Measurements from ENCODE around the gene ACVR1C. TPM values are rescaled to one million over a fixed set of nuclear protein-coding genes. Genes with fewer than 3 reads are reported as not detected.

ACVR1C gene
- total RNA-seq, 1 experiment from 2014 or later: not detected

DNA sequence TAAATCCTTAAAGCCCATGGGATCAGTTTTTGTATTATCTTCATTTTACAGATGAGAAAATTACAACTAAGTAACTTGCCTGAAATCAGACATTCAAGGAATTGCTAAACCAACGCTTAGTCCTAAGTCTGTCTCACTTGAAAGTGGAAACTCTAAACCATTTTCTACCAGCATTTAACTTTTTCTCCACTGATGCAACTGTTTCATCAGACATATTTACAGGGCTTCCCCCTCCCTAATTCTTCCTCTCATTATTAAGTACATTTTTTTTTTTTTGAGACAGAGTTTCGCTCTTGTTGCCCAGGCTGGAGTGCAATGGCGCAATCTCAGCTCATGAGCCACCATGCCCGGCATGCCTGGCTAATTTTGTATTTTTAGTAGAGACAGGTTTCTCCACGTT, 88.6 kb downstream of the ACVR1C start:
- no TSS peak for BruUV-seq (replicated peaks)
- H3K27ac ChIP-seq (ENCODE audit: low read length): no peak overlapping the region
- in situ Hi-C loops (cut with HindIII; ENCODE audit: low pct_unique_long_range_greater_than_20kb, low sequenced_read_pairs): no loop called here

DNA sequence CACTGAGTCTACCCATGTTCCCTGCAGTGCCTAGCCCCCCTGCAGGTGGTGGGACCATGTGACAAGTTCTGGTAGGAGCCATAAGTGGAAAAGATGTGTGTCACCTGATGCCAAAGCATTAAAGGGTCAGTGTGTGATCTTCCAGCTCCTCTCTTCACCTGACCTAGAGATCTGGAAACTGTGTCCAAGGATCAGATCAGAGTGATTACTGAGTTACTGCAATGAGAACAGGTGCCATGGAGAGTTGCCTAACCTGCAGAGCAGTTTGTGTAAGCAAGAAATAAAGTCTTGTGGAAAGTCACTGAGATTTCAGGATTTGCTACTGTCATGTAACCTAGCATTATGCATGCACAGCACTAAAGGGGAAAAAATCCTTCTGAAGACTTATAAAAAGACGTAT, 90.6 kb downstream of the ACVR1C start:
- Histone ChIP-seq H3K4me3 (ENCODE audit: low read depth in 2 of 2, low read length in 2 of 2) (no peak overlapping the region), H3K36me3 (ENCODE audit: control insufficient read depth, insufficient read depth, low read length) (no peaks in the 10 kb centered on the region; the same call in 1 of the 2 replicates), H3K4me1 (ENCODE audit: control insufficient read depth, insufficient read depth, low read length) (no peaks in the 10 kb centered on the region), H3K27ac (ENCODE audit: low read length) (no peak overlapping the region), H3K9me3 (ENCODE audit: control insufficient read depth, insufficient read depth, low read depth, low read length) (no peaks in the 10 kb centered on the region), H3K27me3 (ENCODE audit: control insufficient read depth, insufficient read depth, low read length) (no peaks in the 10 kb centered on the region)
- POLR2A ChIA-PET: no interaction called here
- intact Hi-C loops (cut with micrococcal nuclease; ENCODE audit: unreplicated experiment) (no loop called here), in situ Hi-C loops (cut with HindIII; ENCODE audit: low pct_unique_long_range_greater_than_20kb, low sequenced_read_pairs) (no loop called here)
- TF ChIP-seq, protein P1, sequence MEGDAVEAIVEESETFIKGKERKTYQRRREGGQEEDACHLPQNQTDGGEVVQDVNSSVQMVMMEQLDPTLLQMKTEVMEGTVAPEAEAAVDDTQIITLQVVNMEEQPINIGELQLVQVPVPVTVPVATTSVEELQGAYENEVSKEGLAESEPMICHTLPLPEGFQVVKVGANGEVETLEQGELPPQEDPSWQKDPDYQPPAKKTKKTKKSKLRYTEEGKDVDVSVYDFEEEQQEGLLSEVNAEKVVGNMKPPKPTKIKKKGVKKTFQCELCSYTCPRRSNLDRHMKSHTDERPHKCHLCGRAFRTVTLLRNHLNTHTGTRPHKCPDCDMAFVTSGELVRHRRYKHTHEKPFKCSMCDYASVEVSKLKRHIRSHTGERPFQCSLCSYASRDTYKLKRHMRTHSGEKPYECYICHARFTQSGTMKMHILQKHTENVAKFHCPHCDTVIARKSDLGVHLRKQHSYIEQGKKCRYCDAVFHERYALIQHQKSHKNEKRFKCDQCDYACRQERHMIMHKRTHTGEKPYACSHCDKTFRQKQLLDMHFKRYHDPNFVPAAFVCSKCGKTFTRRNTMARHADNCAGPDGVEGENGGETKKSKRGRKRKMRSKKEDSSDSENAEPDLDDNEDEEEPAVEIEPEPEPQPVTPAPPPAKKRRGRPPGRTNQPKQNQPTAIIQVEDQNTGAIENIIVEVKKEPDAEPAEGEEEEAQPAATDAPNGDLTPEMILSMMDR (IDR thresholded peaks at IDR 0.05): no peak
- TF ChIP-seq, protein P2, sequence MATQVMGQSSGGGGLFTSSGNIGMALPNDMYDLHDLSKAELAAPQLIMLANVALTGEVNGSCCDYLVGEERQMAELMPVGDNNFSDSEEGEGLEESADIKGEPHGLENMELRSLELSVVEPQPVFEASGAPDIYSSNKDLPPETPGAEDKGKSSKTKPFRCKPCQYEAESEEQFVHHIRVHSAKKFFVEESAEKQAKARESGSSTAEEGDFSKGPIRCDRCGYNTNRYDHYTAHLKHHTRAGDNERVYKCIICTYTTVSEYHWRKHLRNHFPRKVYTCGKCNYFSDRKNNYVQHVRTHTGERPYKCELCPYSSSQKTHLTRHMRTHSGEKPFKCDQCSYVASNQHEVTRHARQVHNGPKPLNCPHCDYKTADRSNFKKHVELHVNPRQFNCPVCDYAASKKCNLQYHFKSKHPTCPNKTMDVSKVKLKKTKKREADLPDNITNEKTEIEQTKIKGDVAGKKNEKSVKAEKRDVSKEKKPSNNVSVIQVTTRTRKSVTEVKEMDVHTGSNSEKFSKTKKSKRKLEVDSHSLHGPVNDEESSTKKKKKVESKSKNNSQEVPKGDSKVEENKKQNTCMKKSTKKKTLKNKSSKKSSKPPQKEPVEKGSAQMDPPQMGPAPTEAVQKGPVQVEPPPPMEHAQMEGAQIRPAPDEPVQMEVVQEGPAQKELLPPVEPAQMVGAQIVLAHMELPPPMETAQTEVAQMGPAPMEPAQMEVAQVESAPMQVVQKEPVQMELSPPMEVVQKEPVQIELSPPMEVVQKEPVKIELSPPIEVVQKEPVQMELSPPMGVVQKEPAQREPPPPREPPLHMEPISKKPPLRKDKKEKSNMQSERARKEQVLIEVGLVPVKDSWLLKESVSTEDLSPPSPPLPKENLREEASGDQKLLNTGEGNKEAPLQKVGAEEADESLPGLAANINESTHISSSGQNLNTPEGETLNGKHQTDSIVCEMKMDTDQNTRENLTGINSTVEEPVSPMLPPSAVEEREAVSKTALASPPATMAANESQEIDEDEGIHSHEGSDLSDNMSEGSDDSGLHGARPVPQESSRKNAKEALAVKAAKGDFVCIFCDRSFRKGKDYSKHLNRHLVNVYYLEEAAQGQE (IDR thresholded peaks at IDR 0.05; ENCODE audit: insufficient read depth in 1 of 2, low read depth in 2 of 2, low read length in 1 of 2): no peak
- TF ChIP-seq TCF7L2 (IDR thresholded peaks at IDR 0.05; ENCODE audit: low read depth, low read length): no peak
- DNase-seq (ENCODE audit: low read depth, low spot score) (no peak), ATAC-seq (no peak)
- CTCF ChIA-PET: no interaction called here
- no TSS peak for BruUV-seq (replicated peaks)

More for the DNA sequence above, 88.6 kb downstream of the ACVR1C start:
- intact Hi-C loops (cut with micrococcal nuclease; ENCODE audit: unreplicated experiment): no loop called here
- Histone ChIP-seq H3K4me1 (ENCODE audit: control insufficient read depth, insufficient read depth, low read length) (no peaks in the 10 kb centered on the region), H3K4me3 (ENCODE audit: low read depth in 2 of 2, low read length in 2 of 2) (no peak overlapping the region), H3K36me3 (ENCODE audit: control insufficient read depth, insufficient read depth, low read length) (no peaks in the 10 kb centered on the region; the same call in 1 of the 2 replicates), H3K27me3 (ENCODE audit: control insufficient read depth, insufficient read depth, low read length) (no peaks in the 10 kb centered on the region), H3K9me3 (ENCODE audit: control insufficient read depth, insufficient read depth, low read depth, low read length) (no peaks in the 10 kb centered on the region)
- POLR2A ChIA-PET: no interaction called here
- CTCF ChIA-PET: no interaction called here
- TF ChIP-seq TCF7L2 (IDR thresholded peaks at IDR 0.05; ENCODE audit: low read depth, low read length): no peak
- TF ChIP-seq, protein P1 (IDR thresholded peaks at IDR 0.05): no peak
- TF ChIP-seq, protein P2 (IDR thresholded peaks at IDR 0.05; ENCODE audit: insufficient read depth in 1 of 2, low read depth in 2 of 2, low read length in 1 of 2): no peak
- no peak for TF ChIP-seq SIN3A (IDR thresholded peaks at IDR 0.05; ENCODE audit: borderline replicate concordance, insufficient read depth, low read depth, low read length)
- no peak for TF ChIP-seq POLR2AphosphoS5 (IDR thresholded peaks at IDR 0.05; ENCODE audit: low read depth, low read length)
- DNase-seq (ENCODE audit: low read depth, low spot score) (no peak), ATAC-seq (no peak)
